Measurements from ENCODE around the gene MIS18A.

GRCh38 chr21:32238063-32238462 lies 40.8 kb downstream of the MIS18A start:
- no peak for TF ChIP-seq YY1 (IDR thresholded peaks at IDR 0.05; ENCODE audit: insufficient read depth, insufficient read length)
- no peak for TF ChIP-seq SUZ12 (IDR thresholded peaks at IDR 0.05; ENCODE audit: extremely low read depth, insufficient read depth, insufficient read length)

Measured in NT2/D1 (cell line).